GM19438 (cell line): Measurements from ENCODE around the gene GINS3.
A peak's percentile ranks its signal among the peaks of the same experiment; 100 is the strongest.

Experiments
- ATAC-seq: cut with Tn5 transposase; IDR thresholded peaks from one replicate; pipeline ENCODE4 v1.9.1; 2021; ENCODE audit warnings: low read depth; ENCODE audit not compliant: unreplicated experiment

The GINS3 gene

DNA sequence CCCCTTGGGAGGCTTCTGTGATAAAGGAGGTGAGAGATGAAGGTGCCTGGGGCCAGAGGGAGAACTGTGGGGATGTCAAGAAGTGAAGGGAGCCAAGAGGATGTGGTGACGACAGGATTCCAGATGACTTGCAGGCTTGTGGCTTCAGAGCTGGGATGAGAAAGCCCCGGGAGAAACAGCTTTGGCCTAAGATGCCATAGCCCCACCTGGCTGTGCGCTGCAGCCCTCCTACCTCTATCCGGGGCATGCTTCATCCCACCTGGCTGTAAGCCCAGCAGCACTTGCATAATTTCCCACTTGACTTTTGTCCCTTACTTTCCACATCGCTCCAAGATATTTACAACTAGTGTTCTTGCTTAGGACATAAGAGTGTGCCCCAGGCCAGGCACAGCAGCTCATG is 29.3 kb downstream of the GINS3 start:
- no peak for ATAC-seq

DNA sequence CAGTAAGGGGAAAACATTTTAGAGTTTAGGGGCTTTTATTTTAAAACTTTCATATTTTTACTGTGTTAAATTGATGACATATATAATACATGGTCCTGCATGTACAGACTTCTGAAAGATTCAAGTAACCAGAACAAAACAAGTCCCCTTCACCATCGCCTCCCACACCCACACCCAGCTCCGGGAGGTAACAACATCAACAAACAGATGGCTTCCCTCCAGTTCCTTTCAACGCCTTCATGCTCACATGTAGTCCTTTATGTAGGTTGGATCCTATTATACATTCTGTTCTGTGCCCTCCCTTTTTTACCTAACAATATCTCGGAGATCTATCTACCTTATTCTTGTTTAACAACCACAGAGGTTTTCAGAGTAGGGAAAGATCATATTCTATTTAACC is 30.5 kb downstream of the GINS3 start:
- ATAC-seq = no peak

DNA sequence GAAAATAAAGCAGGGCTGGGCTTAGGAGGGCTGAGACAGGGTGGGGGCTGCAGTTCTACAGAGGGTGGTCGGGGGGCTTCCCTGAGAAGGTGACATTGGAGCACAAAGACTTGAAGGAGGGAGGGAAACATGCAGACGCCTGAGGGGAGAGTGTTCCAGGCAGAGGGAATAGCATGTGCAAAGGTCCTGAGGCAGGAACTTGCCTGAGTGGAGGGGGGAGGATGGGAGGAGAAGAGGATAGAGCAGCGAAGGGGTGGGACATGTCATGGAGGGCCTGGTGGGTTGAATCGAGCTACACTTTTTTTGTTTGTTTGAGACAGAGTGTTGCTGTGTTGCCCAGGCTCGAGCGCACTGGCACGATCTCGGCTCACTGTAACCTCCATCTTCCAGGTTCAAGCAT is 33.0 kb downstream of the GINS3 start:
- no peak for ATAC-seq

DNA sequence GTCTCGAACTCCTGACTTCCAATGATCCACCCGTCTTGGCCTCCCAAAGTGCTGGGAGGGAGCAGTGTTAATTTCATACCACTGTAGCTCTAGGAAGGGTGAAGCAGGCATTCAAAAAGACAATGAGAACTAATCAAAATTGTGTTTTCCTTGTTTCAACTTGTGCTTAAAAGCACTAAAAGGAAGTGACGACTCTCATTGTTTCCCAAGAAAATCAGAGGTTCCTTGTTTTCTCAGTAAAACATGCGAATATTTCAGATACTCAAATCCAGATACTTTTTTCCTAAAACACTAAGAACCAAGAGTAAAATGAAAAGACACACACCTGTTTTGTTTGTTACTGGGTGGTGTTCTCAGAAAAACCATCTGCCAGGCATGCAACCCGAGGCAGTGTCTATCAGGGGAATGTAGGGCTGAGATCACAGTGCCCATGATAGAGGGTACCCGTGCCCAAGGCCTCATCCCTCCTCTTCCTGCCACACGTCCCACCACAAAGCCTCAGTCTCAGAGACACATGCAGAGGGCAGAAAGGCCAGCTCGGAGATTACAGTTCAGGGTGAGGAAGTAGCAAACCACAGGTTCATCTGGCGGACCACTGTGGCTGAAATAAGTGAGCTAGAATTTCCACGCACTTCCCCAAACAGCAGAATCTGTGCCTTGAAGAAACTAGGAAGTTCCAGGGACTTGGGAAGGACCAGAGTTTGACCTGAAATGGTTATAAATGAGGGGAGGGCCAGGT is 33.7 kb downstream of the GINS3 start:
- ATAC-seq = peak; percentile 93

DNA sequence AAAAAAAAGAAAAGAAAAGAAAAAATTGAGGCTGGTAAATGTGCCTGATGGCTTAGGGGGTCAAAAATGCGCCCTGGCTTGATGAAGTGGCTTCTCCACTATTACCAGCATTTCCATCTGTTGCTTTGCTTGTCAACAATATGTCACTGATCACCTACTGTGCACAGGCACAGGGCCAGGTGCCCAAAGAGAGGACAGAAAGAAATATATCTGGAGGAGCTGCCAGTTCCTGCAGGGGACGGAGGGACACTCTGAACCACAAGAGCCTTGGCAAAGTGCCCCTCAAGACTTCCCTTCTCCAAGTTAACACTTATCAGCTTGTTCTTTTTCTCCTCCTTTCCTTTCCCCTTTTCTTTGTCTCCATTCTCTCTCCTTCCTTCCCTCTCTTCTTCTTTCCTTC is 34.7 kb downstream of the GINS3 start:
- no peak for ATAC-seq

DNA sequence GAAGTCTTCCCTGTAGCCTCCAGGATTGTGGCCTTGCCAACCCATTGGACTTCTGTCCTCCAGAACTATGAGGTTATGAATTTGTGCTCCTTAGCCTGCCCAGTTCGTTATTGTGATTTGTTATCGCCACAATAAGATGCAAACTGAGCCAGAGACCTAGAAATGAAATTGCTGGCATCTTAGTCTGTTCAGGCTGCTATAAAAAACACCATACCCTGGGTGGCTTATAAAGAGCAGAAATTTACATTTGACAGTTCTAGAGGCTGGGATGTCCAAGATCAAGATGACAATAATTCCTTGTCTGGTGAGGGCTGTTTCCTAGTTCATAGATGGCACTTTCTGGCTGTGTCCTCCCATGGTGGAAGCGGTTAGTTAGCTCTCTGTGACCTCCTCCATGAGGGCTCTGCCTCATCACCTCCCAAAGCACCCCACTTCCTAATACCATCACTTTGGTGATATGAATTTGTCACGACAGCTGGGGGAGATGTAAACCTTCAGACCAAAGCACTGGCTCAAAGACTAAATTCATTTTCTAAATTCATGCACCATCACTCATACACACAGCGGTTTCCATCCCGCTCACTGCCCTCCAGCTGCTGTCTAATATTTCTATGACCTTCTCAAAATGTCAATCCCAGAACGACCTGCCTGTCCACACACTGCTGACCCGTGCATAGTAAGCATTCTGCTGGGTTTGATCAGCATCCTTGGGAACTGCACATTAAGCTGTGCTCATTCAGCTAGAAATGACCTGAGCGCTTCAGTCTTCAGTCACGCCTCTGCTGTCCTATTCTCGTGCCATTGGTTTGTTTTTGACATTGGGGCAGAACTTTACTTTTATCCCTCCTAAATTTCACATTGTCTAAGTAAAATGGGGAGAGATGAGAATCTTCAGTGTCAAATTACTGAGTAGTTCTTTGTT is 36.6 kb downstream of the GINS3 start:
- ATAC-seq = no peak

DNA sequence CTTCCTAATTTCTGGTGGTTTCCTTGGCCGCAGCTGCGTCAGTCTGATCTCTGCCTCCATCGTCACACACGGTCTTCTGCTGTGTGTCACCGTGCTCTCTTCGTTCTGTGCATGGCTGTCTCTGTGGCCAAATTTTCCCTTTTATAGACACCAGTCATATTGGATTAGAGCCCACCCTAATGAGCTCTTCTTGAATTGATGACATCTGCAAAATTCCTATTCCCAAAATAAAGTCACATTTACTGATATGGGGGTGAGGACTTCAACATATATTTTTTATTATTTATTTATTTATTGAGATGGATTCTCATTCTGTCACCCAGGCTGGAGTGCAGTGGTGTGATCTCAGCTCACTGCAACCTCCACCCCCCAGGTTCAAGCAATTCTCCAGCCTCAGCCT is 38.4 kb downstream of the GINS3 start:
- ATAC-seq = no peak

DNA sequence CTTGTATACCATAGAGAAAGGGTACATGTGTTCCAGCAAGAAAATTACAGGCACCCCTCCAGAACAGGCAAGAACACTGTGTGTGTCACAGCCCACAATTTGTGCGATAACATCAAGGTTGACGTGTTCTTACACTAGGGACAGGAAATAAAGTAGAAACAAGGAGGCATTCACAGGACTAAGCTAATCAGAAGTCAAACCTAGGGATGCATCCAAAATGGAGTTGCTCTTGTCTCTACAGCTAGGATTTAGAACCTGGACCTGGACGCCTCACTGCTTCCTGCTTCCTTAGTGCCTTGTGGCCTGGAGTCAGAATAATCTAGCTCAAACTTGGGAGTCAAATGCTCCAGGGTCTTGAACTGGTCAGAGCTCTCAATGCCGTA is 41.3 kb downstream of the GINS3 start:
- ATAC-seq = no peak

DNA sequence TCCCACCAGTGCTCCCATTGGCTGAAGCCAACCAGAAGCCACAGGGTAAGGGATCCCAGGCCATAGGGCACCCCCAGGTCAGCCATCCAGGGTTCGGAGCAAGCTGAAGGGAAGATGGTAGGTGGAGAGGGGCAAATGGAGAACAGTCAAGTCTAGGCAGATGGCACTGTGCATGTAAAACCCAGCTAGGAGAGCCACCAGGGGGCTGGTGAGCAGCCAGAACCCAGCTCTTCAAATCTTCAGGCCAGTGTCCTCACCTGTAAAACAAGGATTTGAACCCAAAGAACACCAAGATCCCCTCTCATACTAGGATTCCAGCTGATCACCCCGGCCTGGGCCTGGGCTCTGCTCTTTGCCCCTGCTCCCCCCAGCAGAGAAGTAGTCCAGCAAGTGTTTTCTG is 43.5 kb downstream of the GINS3 start:
- ATAC-seq = no peak

DNA sequence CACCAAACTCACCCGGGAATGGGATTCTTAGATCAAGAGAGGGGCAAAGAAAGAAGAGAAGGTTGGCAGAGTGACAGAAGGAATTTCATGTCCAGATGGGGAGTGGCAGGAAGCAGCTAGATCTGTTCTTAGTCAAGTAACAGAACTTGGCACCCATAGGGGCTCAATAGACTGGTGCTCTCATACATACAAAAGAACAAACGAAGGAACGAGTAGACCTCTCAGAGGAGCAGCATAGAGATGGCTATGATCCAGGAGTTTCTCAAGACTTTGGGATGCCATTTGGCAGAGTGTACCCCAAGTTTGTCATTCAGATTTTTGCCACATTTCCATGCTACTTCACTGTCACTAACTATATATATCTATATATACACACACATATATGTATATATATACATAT is 47.9 kb downstream of the GINS3 start:
- no peak for ATAC-seq

DNA sequence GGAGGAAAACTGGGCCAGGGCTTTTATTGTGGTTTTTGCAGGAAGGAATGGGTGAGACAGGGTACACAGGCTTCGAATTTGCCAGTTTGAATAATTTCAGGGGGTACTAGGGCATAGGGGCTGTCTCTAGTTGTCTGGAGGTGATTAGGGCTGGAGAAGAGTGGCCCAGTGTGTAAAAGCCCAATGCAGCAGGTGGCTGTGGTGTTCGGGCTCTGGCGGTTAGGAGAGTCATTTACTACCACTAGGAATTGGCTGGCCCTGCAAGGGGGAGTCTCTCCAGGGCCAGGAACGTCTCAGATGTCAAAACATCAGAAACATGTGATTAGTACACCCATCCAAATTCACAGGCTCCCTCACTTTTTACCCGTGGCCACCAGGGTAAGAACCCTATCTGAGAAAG is 50.3 kb downstream of the GINS3 start:
- no peak for ATAC-seq

DNA sequence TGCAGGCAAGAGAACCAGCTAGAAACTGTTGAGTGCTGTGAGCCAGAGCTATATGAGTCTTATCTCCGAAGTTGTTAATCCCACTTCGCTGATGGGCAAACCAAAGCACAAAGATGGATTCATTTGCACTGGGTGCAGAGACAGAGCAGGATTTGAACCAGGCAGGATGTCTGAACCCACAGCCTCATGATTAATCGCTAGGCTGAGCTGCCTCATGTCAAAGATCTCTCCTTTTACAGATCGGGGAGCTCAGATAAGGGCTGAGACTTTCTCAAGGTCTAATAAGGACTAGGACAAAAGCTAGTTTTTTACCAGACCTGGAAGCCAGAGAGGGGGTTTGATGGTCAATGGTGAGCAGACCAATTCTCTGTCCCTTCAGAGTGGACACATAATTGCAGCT is 51.5 kb downstream of the GINS3 start:
- no peak for ATAC-seq

DNA sequence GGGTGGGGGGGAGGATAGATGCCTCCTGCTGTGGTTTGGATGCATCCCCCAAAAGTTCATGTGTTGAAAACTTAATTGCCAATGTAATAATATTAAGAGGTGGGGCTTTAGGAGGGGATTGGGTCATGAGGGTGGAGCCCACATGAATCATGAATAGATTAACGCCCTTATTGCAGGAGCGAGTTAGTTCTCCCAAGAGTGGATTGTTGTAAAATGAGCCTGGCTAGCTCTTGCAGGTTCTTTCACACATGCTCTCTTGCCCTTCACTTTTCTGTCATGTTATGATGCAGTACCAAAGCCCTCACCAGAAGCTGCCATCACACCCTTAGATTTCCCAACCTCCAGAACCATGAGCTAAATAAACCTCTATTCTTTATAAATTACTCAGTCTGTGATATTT is 52.0 kb downstream of the GINS3 start:
- no peak for ATAC-seq

DNA sequence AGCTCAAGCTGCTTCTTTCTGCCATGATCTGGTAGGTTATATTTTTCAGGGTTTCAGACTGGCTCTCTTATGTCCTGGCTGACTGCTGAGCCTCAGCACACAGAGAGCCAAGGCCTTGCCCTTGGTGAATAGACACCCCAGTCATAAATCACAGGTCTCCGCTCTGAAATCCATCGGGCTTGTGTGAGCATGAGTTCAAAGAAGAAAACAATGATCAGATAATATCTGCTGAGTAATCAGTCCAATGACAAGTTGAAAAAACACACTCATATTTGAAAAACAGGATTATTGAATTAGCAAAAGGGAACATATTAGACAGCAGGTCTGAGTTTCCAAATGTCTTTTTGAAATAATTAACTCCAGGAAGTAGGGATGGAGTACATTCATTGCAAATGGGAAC is 56.6 kb downstream of the GINS3 start:
- no peak for ATAC-seq

DNA sequence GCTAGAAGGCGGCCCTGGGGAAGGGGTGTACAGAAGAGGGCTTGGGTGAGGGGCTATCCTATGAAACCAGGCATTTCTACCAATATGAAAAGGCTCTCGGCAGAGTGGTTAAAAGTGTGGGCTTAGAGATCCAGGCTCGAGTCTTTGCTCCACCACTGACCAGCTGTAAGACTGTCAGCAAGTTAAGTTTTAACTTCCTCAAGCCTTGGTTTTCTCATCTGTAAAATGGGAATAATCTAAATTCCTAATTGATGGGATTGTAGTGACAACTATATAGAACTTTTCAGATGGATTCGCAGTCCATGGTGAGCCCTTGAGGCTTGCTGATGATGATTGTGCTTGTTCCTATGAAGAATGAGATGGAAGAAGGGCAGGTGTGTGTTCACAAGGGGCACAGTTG is 57.0 kb downstream of the GINS3 start:
- no peak for ATAC-seq

DNA sequence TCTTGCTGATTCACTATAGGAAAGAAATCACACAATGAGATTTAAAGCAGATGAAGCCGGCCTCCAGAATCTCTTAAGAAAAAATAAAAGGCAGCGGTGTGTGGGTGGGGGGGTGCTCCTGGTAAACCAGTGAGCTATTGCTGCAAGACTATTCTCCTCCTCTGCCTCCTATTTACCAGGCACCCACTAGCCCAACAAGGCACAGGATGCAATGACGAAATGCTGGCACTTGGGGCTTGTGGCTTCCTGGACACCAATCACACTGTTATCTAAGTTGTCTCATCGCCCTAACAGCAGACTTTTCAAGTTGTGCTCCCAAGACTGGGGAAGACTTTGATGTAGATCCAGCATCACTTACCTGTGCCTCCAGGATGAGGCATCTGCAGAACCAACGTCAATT is 57.5 kb downstream of the GINS3 start:
- ATAC-seq = no peak

DNA sequence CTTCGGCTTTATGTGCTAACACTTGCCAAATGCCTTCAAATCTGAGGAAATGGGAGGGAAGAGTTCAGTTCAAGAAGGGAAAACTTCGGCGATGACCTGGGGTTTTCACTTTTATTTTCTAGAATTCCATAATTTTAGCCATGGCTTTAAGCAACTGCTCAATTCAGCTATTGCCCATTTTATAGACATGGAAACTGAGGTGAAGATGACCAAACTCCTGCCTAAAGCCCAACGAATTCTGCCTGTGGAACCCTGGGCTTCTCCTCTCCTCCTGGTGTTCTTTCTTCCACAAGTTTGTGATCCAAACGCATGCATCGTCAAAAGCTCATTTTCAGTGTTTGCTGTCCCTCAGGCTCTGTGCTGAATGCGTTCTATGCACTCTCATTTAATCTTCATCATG is 58.3 kb downstream of the GINS3 start:
- no peak for ATAC-seq

DNA sequence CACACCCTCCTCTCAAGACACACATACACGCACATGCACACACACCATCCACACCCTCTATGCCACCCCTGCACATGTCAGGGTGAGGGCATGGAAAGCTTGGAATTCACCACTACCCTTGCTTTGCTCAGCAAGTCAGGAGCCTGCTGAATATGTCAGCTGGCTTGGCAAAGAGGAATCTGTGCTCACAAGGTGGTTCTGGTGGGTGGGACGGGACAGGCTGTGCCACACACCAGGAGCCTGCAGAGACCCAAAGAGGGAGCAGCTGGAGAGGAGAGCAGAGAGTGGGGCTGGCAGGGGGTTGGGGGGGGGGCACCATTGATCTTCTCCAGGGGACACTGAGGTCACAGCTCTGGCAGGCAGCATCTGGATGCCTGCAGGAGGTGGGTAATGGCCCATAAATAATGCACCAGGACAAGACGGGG is 59.0 kb downstream of the GINS3 start:
- ATAC-seq = no peak

DNA sequence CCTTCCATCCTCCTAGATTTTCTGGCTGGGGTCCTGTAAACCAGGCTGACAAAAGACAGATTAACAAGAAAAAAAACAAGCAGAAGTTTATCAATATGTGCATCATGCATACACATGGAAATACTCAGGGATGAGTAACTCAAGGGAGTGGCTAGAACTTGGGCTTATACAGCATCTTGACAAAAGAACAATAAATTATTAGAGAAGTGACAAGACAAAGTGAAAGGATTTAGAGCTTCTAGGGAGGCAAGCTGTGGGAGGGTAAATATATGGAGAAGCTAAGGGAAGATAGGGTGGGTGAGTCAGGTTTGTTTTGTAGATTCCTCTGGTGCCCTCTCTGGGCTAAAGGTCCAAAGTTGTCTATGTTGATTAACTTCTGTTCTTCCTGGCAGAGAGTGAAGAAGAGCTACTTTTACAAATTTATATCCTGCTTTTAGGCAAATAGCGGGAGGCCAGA is 59.7 kb downstream of the GINS3 start:
- no peak for ATAC-seq

DNA sequence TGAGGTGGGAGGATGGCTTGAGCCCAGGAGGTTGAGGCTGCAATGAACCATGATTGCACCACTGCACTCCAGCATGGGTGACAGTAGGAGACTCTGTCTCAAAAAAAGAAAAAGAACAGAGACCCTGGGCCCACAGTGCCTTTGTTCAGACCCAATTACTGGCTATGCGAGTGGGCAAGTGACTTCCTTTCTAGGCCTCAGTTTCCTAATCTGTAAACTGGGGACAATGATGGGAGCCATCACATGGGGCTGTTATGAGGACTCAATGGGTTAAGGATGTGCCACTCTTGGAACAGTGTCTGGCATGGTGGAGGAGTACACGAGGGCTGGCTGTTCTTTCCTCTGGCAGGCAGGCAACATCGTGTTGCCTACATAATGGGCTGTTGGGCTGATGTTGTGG is 60.4 kb downstream of the GINS3 start:
- ATAC-seq = no peak

DNA sequence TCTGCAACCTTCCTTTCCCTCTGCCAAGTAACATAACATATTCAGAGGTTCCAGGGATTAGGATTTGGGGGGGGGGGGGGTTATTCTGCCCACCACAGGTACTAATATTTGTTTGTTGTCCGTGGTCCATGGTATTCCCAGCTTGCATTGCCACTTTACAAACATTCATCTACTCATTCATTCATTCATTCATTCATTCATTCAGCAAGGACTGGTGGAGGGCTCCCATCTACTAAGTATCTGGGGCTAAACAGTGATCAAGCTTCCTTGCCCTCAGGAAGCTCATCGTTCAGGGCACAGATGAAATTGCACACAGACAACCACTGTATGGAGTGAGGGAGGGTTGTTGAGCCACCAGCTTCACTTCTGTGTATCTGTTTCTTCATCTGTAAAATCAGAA is 61.9 kb downstream of the GINS3 start:
- no peak for ATAC-seq

DNA sequence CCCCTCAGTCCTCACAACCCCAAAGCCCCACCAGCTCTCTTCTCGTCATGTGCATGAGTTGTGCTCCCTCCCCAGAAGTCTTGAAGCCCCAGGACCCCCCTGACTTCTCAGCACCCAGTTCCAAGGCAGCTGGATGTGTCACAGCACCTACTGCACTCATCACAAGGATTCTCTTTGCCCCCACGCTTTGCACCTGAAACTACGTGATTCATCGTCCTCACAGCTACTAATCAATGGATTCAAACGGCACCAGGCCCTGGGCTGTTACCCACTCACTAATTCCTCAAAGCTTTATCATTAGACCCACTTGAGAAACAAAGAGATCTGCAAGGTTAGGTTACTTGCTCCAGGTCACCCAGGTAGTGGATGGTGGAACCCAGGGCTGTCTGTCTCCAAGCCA is 62.6 kb downstream of the GINS3 start:
- ATAC-seq = no peak
